GM13976 (cell line): ENCODE data around the gene BCKDK.

Experiments used
- DNase-seq: peaks from one replicate; pipeline ENCODE4 v3.0.0; 2012; ENCODE audit warnings: low spot score
- CTCF ChIP-seq: IDR thresholded peaks from 2 replicates; pipeline ENCODE4 v1.5.1; 2012; ENCODE audit warnings: borderline replicate concordance, mild to moderate bottlenecking; ENCODE audit not compliant: insufficient read depth; ENCODE audit errors: extremely low read depth, missing control alignments, control extremely low read depth
- in situ Hi-C: fragments of 300-500 bp; cut with MboI; formaldehyde crosslinking; loops from one replicate; pipeline ENCODE4 v1.12.0; 2022; ENCODE audit warnings: low sequenced_read_pairs, mixed read lengths, inconsistent platforms; ENCODE audit not compliant: unreplicated experiment

BCKDK gene

GRCh38 chr16:31113121-31114120 lies 5.2 kb downstream of the BCKDK start:
- in situ Hi-C loops = no loop called here
- no peak for TF ChIP-seq CTCF
- DNase-seq = no peak

GRCh38 chr16:31114468-31114867 lies 6.3 kb downstream of the BCKDK start:
- TF ChIP-seq CTCF = no peak
- DNase-seq = no peak
- in situ Hi-C loops = no loop called here

DNA sequence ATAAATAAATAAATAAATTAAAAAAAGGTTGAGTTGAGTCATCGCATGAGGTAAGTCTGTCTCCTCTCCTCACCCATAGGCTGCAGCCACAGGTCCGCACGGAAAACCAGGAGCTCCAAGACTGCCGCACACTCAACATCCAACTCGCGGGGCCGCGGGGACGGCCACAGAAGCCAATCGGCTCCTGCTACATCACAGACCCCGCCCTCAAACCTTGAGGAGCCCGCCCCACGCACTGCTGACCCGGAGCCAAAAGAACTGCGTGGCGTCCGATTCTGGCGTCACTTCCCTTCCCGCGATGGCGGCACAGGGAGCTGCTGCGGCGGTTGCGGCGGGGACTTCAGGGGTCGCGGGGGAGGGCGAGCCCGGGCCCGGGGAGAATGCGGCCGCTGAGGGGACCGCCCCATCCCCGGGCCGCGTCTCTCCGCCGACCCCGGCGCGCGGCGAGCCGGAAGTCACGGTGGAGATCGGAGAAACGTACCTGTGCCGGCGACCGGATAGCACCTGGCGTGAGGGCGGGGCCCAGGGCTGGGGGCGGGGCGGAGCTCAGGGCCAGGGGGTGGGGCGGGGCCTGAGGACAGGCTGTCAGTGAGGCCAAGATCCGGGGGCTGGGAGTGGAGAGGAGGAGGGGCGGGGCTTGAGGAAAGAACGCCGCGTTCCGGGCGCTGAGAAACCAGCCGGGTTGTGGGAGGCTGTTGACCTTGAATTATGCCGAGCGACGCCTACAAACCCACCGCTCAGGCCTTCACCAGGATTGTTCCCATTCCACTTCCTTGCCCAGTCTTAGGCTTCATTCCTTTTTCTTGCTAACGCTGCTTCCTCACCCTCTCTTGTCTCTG lies 9.4 kb downstream of the BCKDK start, which contains the start of gene KAT8:
KAT8 (plus strand) TSS at position 281 of the 839 bp plus-strand sequence; CDS start at position 299, 18 bp downstream.
- peak; percentile 99 for DNase-seq
- in situ Hi-C loops = no loop called here
- TF ChIP-seq CTCF = no peak

- in situ Hi-C loops = no loop called here
- DNase-seq = no peak
- TF ChIP-seq CTCF = no peak
Observed at GRCh38 chr16:31118223-31119155, 10.3 kb downstream of the BCKDK start.

DNA sequence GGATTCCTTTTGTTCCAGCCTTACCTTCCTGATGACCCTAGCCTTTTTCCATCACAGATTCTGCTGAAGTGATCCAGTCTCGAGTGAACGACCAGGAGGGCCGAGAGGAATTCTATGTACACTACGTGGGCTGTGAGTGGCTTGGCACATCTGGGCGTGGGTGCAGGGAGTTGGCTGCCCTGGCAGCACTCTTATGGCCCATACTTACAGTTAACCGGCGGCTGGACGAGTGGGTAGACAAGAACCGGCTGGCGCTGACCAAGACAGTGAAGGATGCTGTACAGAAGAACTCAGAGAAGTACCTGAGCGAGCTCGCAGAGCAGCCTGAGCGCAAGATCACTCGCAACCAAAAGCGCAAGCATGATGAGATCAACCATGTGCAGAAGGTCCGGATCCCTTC lies 11.9 kb downstream of the BCKDK start:
- in situ Hi-C loops = no loop called here
- TF ChIP-seq CTCF = no peak
- no peak for DNase-seq

- DNase-seq = no peak
- no peak for TF ChIP-seq CTCF
- in situ Hi-C loops = no loop called here
Observed at GRCh38 chr16:31125844-31126243, 17.7 kb downstream of the BCKDK start.
